Stimulated activated CD4-positive, alpha-beta T cell treated with anti-CD3 and anti-CD28 coated beads, Interleukin-4, amount 100 ng/mL, for 1 hour (primary cell): Measurements from ENCODE around the gene PTAFR.

Source experiments
- DNase-seq: peaks from one replicate; pipeline ENCODE4 v3.0.0-alpha.2; 2020

Gene PTAFR, protein sequence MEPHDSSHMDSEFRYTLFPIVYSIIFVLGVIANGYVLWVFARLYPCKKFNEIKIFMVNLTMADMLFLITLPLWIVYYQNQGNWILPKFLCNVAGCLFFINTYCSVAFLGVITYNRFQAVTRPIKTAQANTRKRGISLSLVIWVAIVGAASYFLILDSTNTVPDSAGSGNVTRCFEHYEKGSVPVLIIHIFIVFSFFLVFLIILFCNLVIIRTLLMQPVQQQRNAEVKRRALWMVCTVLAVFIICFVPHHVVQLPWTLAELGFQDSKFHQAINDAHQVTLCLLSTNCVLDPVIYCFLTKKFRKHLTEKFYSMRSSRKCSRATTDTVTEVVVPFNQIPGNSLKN

GRCh38 chr1:28176492-28177470, at the start of gene PTAFR:
Gene PTAFR (minus strand): TSS chr1:28176690. CDS start chr1:28151021, 25,669 bp downstream.
- no peak for DNase-seq

DNA sequence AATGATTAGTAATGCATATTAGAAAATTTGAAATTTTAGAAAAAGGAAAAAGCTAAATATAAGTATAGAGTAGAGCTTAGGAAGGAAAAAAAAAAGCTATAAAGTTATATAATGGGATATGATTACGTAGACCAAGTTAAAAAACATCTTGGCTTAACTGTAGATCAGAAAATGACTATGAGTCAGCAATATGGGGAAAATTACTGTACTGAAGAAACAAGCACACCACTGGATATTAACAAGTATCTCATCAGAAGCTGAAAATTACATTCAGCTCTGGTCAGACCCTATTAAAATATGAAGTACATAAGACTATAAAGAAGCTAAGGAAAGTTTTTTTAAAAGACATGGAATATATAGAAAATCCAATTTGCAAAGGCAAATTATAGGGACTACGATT, 36.8 kb upstream of the PTAFR start:
- no peak for DNase-seq

DNA sequence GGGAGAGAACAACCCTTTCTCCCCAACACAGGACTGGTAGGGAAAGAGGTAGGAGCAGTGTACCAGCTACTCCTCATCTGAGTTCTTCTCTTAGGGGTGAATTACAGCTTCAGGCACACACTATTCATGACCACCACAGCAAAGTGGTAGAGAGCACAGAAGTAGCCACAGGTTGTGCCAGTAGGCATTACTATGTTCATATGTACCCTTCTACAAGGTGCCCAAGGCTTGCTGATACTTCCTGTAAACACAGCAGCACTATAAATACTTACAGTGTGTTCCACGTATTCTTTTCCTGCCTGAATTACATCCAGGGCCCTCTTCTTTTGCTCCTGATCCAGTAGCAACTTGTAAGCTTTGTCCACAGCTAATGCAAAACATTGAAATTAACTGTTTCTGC, 33.2 kb upstream of the PTAFR start:
- no peak for DNase-seq

DNA sequence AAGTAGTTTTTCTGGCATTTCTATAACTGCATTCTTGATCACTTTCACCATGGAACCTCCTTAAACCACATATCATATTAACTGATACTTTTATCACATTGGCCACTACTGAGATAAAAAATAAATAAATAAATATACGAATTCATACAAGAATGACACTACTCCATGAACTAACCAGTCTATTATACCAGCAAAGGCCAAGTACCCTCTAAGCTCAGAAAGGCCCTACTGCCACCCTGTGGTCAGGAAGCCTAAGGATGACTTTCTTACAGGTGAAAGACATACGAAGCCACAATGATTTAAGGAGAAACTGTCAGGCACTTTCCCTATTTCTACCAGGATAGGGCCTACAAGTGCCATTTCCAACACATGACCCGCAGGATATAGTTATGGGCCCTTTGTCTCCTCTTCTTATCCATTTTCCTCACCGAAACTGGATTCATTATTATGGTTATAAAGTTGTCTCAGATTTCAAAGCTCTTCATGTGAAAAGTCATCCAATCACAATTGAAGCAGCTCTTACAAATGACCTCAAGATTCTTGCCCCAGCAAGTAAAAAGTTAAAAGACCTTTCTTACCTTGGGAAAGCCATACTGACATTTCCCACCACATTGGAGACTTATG, 32.4 kb upstream of the PTAFR start:
- DNase-seq = peak; percentile 59

- no peak for DNase-seq
Measured at GRCh38 chr1:28205243-28205642, 28.8 kb upstream of the PTAFR start.

- no peak for DNase-seq
Measured at GRCh38 chr1:28200234-28200873, 23.9 kb upstream of the PTAFR start.

DNA sequence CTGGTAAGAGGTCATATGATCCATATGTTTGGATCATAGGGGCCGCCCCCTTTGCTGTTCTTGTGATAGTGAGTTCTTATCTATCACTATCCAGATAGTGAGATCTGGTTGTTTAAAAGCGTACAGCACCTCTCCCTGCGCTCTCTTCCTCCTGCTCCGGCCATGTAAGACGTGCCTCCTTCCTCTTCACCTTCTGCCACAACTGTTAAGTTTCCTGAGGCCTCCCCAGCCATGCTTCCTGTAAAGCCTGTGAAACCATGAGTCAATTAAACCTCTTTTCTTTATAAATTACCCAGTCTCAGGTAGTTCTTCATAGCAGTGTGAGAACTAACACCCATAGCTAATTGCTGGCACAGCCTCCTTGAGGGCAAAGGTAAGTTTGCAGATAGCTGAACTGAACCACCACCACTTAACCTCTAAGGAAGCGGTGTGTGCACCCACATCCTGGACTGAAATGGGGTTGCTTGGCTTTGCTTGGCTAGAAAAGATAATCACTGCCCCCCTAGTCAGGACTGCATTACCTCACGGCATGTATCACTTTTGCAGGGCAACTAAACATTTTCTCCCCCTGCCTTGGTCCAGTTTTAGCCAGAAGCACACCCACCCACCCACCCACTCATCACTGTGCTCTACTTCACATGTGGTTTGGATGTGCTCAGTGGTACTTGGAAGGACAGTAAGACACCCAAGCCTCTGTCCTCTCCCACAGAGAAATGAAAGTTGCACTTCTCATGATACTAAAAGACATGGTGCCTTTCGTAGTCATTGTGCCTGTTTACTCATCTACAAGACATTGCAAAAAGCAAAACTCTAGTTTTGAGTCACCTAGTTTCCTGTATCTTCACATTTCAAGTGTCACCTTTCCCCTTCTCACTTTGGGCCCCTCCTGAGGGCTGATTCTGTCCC, 23.1 kb upstream of the PTAFR start:
- peak; percentile 25 for DNase-seq

DNA sequence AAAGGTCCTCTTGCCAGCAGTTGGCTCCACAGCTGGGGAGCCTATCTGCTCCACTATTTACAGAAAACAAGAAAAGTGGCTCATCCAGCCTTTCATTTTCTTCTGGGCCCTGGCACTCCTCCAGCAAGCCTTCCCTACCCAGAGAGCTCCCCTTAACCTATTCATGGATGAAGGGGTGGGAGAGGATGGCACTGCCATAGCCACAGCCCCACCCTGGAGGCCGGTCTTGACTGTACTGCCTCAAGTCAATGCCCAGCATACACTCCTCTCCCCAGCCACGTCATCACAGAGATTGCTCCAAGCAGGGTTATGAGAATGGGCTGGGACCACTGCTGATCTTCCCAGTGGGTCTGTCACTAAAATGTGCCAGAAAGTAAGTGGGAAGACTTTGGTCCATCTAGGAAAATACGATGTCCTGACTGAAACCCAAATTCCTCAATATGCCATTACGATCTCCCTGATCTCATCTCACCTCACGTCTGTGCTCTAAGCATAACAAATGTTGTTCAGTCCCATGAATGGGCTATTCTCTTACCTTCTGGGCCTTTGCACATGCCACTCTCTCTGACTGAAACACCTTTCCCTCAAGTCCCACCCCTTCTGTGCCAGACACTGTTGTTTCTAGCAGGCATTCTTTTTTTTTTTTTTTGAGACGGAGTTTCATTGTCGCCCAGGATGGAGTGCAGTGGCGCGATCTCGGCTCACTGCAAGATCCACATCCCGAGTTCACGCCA, 21.4 kb upstream of the PTAFR start:
- DNase-seq = no peak

GRCh38 chr1:28196330-28196729, 19.8 kb upstream of the PTAFR start:
- DNase-seq = no peak

GRCh38 chr1:28195780-28196179, 19.3 kb upstream of the PTAFR start:
- no peak for DNase-seq

DNA sequence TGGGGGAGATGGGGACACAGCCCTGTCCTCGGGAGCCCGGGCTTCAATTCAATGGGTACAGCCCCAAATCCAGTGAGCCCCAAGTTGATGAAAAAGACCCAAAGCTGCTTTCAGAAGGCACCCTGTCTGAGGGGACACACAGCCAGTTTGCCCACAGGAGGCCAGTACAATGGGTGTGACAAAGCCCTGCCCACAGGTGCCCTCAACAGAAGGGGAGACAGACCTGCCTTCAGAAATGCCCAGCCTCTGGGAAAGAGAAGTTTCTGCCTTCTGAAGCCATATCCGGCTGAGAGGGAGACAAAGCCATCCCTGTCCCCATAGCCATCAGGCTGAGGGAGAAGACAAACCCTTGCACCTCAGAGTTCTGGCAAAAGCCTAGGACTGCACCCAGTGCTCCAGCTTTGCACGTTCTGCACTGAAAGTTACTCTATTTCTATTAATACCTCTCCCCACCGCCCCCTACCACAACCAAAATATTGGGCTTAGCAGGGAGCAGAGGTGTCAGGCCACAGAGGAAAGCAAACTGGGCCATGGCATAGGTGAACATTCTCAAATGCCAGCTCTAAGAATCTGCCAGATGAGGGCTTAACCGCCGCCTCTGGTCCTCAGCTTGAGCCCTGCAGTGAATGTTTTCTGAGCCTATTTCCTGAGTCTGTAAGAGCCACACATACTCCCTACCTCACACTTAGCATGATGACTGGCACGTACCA, 18.0 kb upstream of the PTAFR start:
- no peak for DNase-seq

DNA sequence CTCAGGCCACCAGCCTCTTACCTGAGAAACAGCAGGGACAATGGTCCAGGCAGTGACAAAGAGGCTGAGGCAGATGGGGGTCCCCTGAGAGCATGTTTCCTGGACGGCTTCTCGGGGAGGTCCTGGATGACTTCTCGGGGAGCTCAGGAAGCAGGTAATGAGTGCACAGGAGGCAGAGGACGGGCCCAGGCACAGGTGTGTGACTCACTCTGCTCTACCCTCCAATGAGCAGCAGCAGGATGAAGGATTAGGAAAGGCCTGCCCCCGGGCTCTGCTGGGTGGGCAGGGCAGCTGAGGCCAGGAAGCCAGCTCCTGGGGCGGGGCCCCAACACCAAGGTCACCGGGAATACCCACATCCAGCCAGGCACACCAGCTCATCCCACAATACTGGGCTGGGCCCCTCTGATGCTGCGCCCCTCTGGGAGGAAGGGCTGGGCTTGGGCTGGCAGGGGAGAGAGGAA, 17.2 kb upstream of the PTAFR start:
- no peak for DNase-seq

DNA sequence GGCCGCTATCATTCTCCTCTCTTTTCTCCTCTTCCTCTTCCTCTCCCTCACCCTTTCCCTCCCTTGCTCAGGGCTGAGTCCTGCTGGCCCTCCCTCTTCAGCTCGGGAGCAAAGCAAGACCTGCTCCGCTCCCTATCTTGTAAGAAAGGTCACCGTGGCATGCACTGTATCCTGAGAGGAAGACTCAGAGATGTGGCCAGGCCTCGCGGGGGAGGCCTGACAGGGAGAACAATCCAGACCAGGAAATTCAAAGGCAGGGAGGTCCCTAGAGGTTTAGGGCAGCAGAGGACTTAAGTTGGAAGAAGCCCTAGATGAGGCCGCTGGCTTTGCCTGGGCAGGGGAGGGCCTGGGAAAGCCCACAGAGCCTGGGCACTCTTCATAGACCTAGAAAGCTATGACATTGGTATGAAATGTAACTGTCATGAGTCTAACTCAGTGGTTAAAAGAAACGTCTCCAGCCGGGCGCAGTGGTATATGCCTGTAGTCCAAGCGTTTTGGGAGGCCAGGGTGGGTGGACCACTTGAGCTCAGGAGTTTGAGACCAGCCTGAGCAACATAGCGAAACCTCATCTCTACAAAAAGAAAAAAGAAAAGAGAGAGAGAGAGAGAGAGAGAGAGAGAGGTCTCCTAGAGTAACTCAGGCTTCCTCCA, 14.6 kb upstream of the PTAFR start:
- no peak for DNase-seq

- DNase-seq = no peak
Measured at GRCh38 chr1:28190337-28190979, 14.0 kb upstream of the PTAFR start.

- DNase-seq = no peak
Measured at GRCh38 chr1:28185071-28185470, 8.6 kb upstream of the PTAFR start.

- no peak for DNase-seq
Measured at GRCh38 chr1:28180306-28181305, 4.1 kb upstream of the PTAFR start.

DNA sequence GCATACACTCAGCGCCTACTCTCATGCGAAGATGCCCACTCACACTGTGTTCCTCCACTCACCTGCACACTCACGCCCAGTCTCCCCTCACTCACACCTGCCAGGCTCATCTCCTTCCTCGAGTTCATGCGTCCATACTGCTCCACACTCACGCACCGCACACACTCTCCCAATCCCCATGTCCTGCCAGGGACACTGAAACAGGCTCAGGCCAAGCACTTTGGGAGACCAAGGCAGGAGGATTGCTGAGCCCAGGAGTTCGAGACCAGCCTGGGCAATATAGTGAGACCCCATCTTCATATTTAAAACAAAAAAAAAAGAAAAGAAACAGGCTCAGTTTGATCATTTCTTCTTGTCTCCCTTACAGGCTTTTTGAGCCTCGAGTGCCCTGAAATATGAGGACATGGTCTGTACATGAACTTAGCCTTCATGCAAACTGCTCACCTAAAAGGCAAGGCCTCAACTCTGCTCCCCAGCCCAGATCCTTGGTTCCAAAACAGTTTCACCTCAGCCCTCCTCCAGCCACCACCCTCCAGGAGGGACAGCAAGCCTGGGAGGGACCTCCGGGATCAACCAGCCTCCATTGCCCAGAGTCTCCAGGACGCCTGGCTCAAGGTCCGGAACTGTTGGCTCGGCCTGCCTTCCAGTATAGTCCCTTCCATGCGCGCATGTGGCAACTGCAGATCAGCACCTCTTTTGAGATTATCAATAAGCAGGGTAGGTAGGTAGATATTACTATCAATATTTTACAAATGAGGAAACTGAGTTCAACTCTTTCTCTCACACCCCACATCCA, 2.4 kb upstream of the PTAFR start:
- no peak for DNase-seq
